Fibroblast of peridontal ligament (primary cell): Measurements from ENCODE around the gene TCN2.
A peak's percentile ranks its signal among the peaks of the same experiment; 100 is the strongest.
"Not testable (repeated sequence)": the region's sequence is repeated elsewhere in the genome, so short reads cannot be mapped to it uniquely, and the experiment has no call there.

Experiments
- DNase-seq: peaks from one replicate; pipeline ENCODE4 v3.0.0-alpha.2; 2010; ENCODE audit errors: extremely low read depth

The TCN2 gene

GRCh38 chr22:30643055-30643875, 36.3 kb downstream of the TCN2 start:
- no peak for DNase-seq

GRCh38 chr22:30646518-30647160, 39.7 kb downstream of the TCN2 start:
- DNase-seq: no peak

- DNase-seq: no peak
Measured at GRCh38 chr22:30647536-30647935, 40.6 kb downstream of the TCN2 start.

GRCh38 chr22:30648825-30649224, 41.9 kb downstream of the TCN2 start:
- no peak for DNase-seq

GRCh38 chr22:30649430-30650007, 42.5 kb downstream of the TCN2 start:
- peak; percentile 64 for DNase-seq

- DNase-seq: no peak
Measured at GRCh38 chr22:30650508-30651116, 43.6 kb downstream of the TCN2 start.

- DNase-seq: no peak
Measured at GRCh38 chr22:30652852-30653251, 45.9 kb downstream of the TCN2 start.

GRCh38 chr22:30654361-30654760, 47.4 kb downstream of the TCN2 start:
- no peak for DNase-seq

- no peak for DNase-seq
Measured at GRCh38 chr22:30655532-30655931, 48.6 kb downstream of the TCN2 start.

- no peak for DNase-seq
Measured at GRCh38 chr22:30662040-30662439, 55.1 kb downstream of the TCN2 start.

- no peak for DNase-seq
Measured at GRCh38 chr22:30664798-30665197, 57.8 kb downstream of the TCN2 start.

GRCh38 chr22:30665266-30665665, 58.3 kb downstream of the TCN2 start:
- no peak for DNase-seq

GRCh38 chr22:30665786-30666185, 58.8 kb downstream of the TCN2 start:
- DNase-seq: no peak

- peak; percentile 23 for DNase-seq
Measured at GRCh38 chr22:30667107-30667493, 60.1 kb downstream of the TCN2 start.

- peak; percentile 85 for DNase-seq
Measured at GRCh38 chr22:30667494-30668385, 60.8 kb downstream of the TCN2 start, which contains the start of gene DUSP18. DUSP18 (minus strand) TSS chr22:30667875; CDS start chr22:30664003, 3,872 bp downstream.

GRCh38 chr22:30668386-30668710, 61.4 kb downstream of the TCN2 start:
- DNase-seq: no peak

GRCh38 chr22:30671071-30671470, 64.1 kb downstream of the TCN2 start:
- no peak for DNase-seq

- DNase-seq: no peak
Measured at GRCh38 chr22:30673136-30673535, 66.2 kb downstream of the TCN2 start.

GRCh38 chr22:30674482-30674881, 67.5 kb downstream of the TCN2 start:
- no peak for DNase-seq

- no peak for DNase-seq
Measured at GRCh38 chr22:30675436-30675835, 68.5 kb downstream of the TCN2 start.

GRCh38 chr22:30676565-30676964, 69.6 kb downstream of the TCN2 start:
- DNase-seq: not testable (repeated sequence)
